GM21786 (cell line): Measurements from ENCODE around the gene DNAAF5.
A peak's percentile ranks its signal among the peaks of the same experiment; 100 is the strongest.
"Not testable (repeated sequence)": the region's sequence is repeated elsewhere in the genome, so short reads cannot be mapped to it uniquely, and the experiment has no call there.

Source experiments
- ATAC-seq: cut with Tn5 transposase; IDR thresholded peaks from one replicate; pipeline ENCODE4 v1.9.1; 2021; ENCODE audit not compliant: unreplicated experiment

DNAAF5 gene

GRCh38 chr7:802500-803242 is 76.2 kb downstream of the DNAAF5 start:
- no peak for ATAC-seq

- ATAC-seq = no peak
Observed at GRCh38 chr7:803243-803635, 76.7 kb downstream of the DNAAF5 start.

GRCh38 chr7:803796-804195 is 77.3 kb downstream of the DNAAF5 start:
- not testable (repeated sequence) for ATAC-seq

GRCh38 chr7:805261-805660 is 78.8 kb downstream of the DNAAF5 start:
- ATAC-seq = no peak

- no peak for ATAC-seq
Observed at GRCh38 chr7:815284-816216, 89.1 kb downstream of the DNAAF5 start.

GRCh38 chr7:816300-816750 is 89.8 kb downstream of the DNAAF5 start:
- ATAC-seq = peak; percentile 79

GRCh38 chr7:816751-817671 is 90.5 kb downstream of the DNAAF5 start:
- peak; percentile 1 for ATAC-seq

GRCh38 chr7:818031-818699 is 91.7 kb downstream of the DNAAF5 start:
- ATAC-seq = no peak

GRCh38 chr7:820341-820740 is 93.8 kb downstream of the DNAAF5 start:
- ATAC-seq = no peak

- ATAC-seq = no peak
Observed at GRCh38 chr7:821688-822087, 95.2 kb downstream of the DNAAF5 start.

- no peak for ATAC-seq
Observed at GRCh38 chr7:822692-823276, 96.3 kb downstream of the DNAAF5 start.

GRCh38 chr7:823649-824048 is 97.2 kb downstream of the DNAAF5 start:
- no peak for ATAC-seq

GRCh38 chr7:824081-824480 is 97.6 kb downstream of the DNAAF5 start:
- no peak for ATAC-seq

GRCh38 chr7:824664-825063 is 98.2 kb downstream of the DNAAF5 start:
- no peak for ATAC-seq

- ATAC-seq = no peak
Observed at GRCh38 chr7:825386-825785, 98.9 kb downstream of the DNAAF5 start.

GRCh38 chr7:826230-826917 is 99.9 kb downstream of the DNAAF5 start:
- no peak for ATAC-seq

GRCh38 chr7:828793-829561 is 102.5 kb downstream of the DNAAF5 start:
- ATAC-seq = no peak

GRCh38 chr7:830069-830468 is 103.6 kb downstream of the DNAAF5 start:
- no peak for ATAC-seq
